ENCODE measurements around the gene WRNIP1.
"Not testable (repeated sequence)": the region's sequence is repeated elsewhere in the genome, so short reads cannot be mapped to it uniquely, and the experiment has no call there.

The WRNIP1 gene

GRCh38 chr6:2741756-2742155, 23.4 kb upstream of the WRNIP1 start:
- DNase-seq (ENCODE audit: low spot score): no peak

GRCh38 chr6:2743280-2744208, 21.6 kb upstream of the WRNIP1 start:
- DNase-seq (ENCODE audit: low spot score): no peak

- DNase-seq (ENCODE audit: low spot score): peak; percentile 84
Measured at GRCh38 chr6:2744209-2744771, 20.9 kb upstream of the WRNIP1 start.

GRCh38 chr6:2744778-2745177, 20.4 kb upstream of the WRNIP1 start:
- DNase-seq (ENCODE audit: low spot score): no peak

GRCh38 chr6:2745246-2745645, 19.9 kb upstream of the WRNIP1 start:
- no peak for DNase-seq (ENCODE audit: low spot score)

GRCh38 chr6:2746557-2747061, 18.6 kb upstream of the WRNIP1 start:
- no peak for DNase-seq (ENCODE audit: low spot score)

GRCh38 chr6:2748183-2748582, 17.0 kb upstream of the WRNIP1 start:
- no peak for DNase-seq (ENCODE audit: low spot score)

- peak; percentile 85 for DNase-seq (ENCODE audit: low spot score)
Measured at GRCh38 chr6:2749969-2750600, 15.1 kb upstream of the WRNIP1 start.

- no peak for DNase-seq (ENCODE audit: low spot score)
Measured at GRCh38 chr6:2750832-2751231, 14.4 kb upstream of the WRNIP1 start, which contains the start of gene MYLK4. MYLK4 (minus strand) TSS chr6:2750922; CDS start chr6:2749294, 1,628 bp downstream.

GRCh38 chr6:2751871-2752270, 13.3 kb upstream of the WRNIP1 start:
- no peak for DNase-seq (ENCODE audit: low spot score)

GRCh38 chr6:2752477-2753109, 12.6 kb upstream of the WRNIP1 start:
- DNase-seq (ENCODE audit: low spot score): no peak

GRCh38 chr6:2753110-2753489, 12.1 kb upstream of the WRNIP1 start:
- DNase-seq (ENCODE audit: low spot score): peak; percentile 88

- no peak for DNase-seq (ENCODE audit: low spot score)
Measured at GRCh38 chr6:2753743-2754142, 11.4 kb upstream of the WRNIP1 start.

GRCh38 chr6:2754393-2754792, 10.8 kb upstream of the WRNIP1 start:
- DNase-seq (ENCODE audit: low spot score): no peak

- no peak for DNase-seq (ENCODE audit: low spot score)
Measured at GRCh38 chr6:2754911-2755310, 10.3 kb upstream of the WRNIP1 start.

GRCh38 chr6:2755456-2755855, 9.7 kb upstream of the WRNIP1 start:
- no peak for DNase-seq (ENCODE audit: low spot score)

GRCh38 chr6:2756241-2756640, 9.0 kb upstream of the WRNIP1 start:
- no peak for DNase-seq (ENCODE audit: low spot score)

- DNase-seq (ENCODE audit: low spot score): no peak
Measured at GRCh38 chr6:2756687-2757224, 8.4 kb upstream of the WRNIP1 start.

GRCh38 chr6:2758980-2759379, 6.2 kb upstream of the WRNIP1 start:
- DNase-seq (ENCODE audit: low spot score): no peak

GRCh38 chr6:2760882-2761842, 4.0 kb upstream of the WRNIP1 start:
- DNase-seq (ENCODE audit: low spot score): no peak

- not testable (repeated sequence) for DNase-seq (ENCODE audit: low spot score)
Measured at GRCh38 chr6:2762868-2763267, 2.3 kb upstream of the WRNIP1 start.
